Activated CD4-positive, alpha-beta T cell treated with anti-CD3 and anti-CD28 coated beads, Interleukin-2, amount 10 ng/mL, durations not matched to agents 7 days and 5 days (primary cell): ENCODE results near the gene TULP3. TPM values are rescaled to one million over a fixed set of nuclear protein-coding genes. Genes with fewer than 3 reads are reported as not detected.

Experiments used
- CTCF ChIA-PET: fragments of 350-600 bp; sonication (Branson Sonifier 250); formaldehyde crosslinking; loops from one replicate; lab custom pipeline; 2021; ENCODE audit warnings: antibody characterized with exemption; lab: Charles Lee
- POLR2A ChIA-PET: fragments of 350-600 bp; sonication (Branson Sonifier 250); formaldehyde crosslinking; loops from one replicate; lab custom pipeline; 2021; ENCODE audit warnings: antibody characterized with exemption; lab: Charles Lee
- DNase-seq: peaks from one replicate; pipeline ENCODE4 v3.0.0-alpha.2; 2020
- H3K27ac Mint-ChIP-seq: one replicate; pipeline ENCODE4 v1.8.0; 2021; ENCODE audit warnings: mild to moderate bottlenecking, moderate library complexity, mixed read lengths
- H3K27me3 Mint-ChIP-seq: one replicate; pipeline ENCODE4 v1.8.0; 2021; ENCODE audit warnings: mixed read lengths
- H3K36me3 Mint-ChIP-seq: one replicate; pipeline ENCODE4 v1.8.0; 2021; ENCODE audit warnings: low read depth, mixed read lengths
- H3K4me1 Mint-ChIP-seq: one replicate; pipeline ENCODE4 v1.8.0; 2021; ENCODE audit warnings: mixed read lengths
- H3K4me3 Mint-ChIP-seq: one replicate; pipeline ENCODE4 v1.8.0; 2021; ENCODE audit warnings: mild to moderate bottlenecking, moderate library complexity, mixed read lengths
- H3K9me3 Mint-ChIP-seq: one replicate; pipeline ENCODE4 v1.8.0; 2021; ENCODE audit warnings: mixed read lengths
- total RNA-seq, 2 experiments: library from RNA; stranded (reverse); gene quantifications; one replicate each; pipeline ENCODE4 v1.2.3, GENCODE V29; 2021

TULP3 gene, protein sequence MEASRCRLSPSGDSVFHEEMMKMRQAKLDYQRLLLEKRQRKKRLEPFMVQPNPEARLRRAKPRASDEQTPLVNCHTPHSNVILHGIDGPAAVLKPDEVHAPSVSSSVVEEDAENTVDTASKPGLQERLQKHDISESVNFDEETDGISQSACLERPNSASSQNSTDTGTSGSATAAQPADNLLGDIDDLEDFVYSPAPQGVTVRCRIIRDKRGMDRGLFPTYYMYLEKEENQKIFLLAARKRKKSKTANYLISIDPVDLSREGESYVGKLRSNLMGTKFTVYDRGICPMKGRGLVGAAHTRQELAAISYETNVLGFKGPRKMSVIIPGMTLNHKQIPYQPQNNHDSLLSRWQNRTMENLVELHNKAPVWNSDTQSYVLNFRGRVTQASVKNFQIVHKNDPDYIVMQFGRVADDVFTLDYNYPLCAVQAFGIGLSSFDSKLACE
- total RNA-seq = 1 to 10 TPM; 8.6 to 9.1 TPM

DNA sequence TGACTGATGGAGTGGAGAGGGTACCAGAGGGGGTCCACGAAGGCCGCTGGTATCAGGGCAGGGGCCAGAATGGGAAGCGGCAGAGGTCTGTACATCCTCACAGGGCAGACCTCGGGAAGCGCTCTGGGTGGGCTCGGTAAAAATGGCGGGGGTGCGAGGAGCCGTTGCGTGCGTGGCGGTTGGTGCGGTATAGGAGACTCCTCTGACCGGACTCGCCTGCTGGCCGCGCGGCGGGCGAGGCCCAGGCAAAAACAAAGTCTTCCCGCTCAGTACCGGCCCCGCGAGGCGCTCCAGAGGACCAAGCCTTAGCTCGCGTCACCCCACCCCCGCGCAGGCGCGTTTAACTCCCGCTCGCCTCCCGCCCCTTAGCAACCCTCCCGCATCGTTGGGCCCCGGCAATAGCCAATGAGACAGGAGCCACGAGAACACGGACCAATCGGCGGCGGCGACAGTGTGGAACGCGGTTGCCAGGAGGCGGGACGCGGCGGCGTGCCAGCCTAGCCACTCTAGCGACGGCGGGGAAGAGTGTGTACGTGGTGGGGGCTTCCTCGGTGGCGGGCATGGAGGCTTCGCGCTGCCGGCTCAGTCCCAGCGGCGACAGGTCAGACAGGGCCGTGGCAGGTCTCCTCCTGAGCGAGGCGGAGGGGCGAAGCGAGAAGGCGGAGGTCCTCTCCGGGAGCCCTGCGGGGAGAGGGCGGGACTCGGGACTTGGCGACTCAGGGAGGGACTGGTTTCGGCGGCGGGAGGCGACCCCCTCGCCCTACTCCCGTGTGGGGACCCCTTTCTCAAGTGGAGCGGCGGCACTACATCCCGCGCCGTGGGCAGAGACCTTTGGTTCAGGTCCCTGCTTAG is at the start of gene TULP3:
TULP3 (plus strand) TSS at position 504 of the 852 bp plus-strand sequence; CDS start at position 561, 57 bp downstream.
- DNase-seq = peak; percentile 98
- peak within 1 kb of the TSS; percentile 95 for H3K4me3 Mint-ChIP-seq
- peak within 1 kb of the TSS; percentile 87 for H3K27ac Mint-ChIP-seq
- H3K9me3 Mint-ChIP-seq = no peaks in the 10 kb centered on the region
- ChIA-PET POLR2A (interaction anchor here (1.4 kb wide), 1 partner anchor 14 kb away, joined by 4 read pairs; the partner anchor contains the start of genes FOXM1 and RHNO1), CTCF (interaction anchor here (0.6 to 2.6 kb wide), 3 partner anchors 32 to 81 kb away, joined by 3 to 10 read pairs (median 3); no protein-coding TSS in a partner anchor)
- peaks cover 41% of the 10 kb centered on the region for H3K4me1 Mint-ChIP-seq
- no peaks in the 10 kb centered on the region for H3K27me3 Mint-ChIP-seq
- peaks cover 25% of the 10 kb centered on the region for H3K36me3 Mint-ChIP-seq

- CTCF ChIA-PET = interaction anchor here (1.3 kb wide), 1 partner anchor 13 kb away, joined by 3 read pairs; no protein-coding TSS in a partner anchor
Observed at GRCh38 chr12:2841056-2841650, 49.5 kb upstream of the TULP3 start.

GRCh38 chr12:2842948-2843347 is 47.7 kb upstream of the TULP3 start:
- H3K9me3 Mint-ChIP-seq = no peaks in the 10 kb centered on the region
- H3K4me1 Mint-ChIP-seq = no peaks in the 10 kb centered on the region
- ChIA-PET CTCF (interaction anchor here (1.0 to 2.1 kb wide), 3 partner anchors 9 to 151 kb away, joined by 3 to 4 read pairs (median 3); partner anchors contain the start of gene NRIP2), POLR2A (no interaction called here)
- H3K4me3 Mint-ChIP-seq = no peak overlapping the region
- no peak overlapping the region for H3K27ac Mint-ChIP-seq
- no peak for DNase-seq
- peaks cover 1% of the 10 kb centered on the region for H3K36me3 Mint-ChIP-seq
- H3K27me3 Mint-ChIP-seq = no peaks in the 10 kb centered on the region

More at GRCh38 chr12:2841056-2841650, 49.5 kb upstream of the TULP3 start:
- no peaks in the 10 kb centered on the region for H3K27me3 Mint-ChIP-seq
- H3K4me3 Mint-ChIP-seq = no peak overlapping the region
- no peaks in the 10 kb centered on the region for H3K9me3 Mint-ChIP-seq
- no peaks in the 10 kb centered on the region for H3K36me3 Mint-ChIP-seq
- no peak overlapping the region for H3K27ac Mint-ChIP-seq
- H3K4me1 Mint-ChIP-seq = no peaks in the 10 kb centered on the region
- DNase-seq = no peak
- POLR2A ChIA-PET = no interaction called here

DNA sequence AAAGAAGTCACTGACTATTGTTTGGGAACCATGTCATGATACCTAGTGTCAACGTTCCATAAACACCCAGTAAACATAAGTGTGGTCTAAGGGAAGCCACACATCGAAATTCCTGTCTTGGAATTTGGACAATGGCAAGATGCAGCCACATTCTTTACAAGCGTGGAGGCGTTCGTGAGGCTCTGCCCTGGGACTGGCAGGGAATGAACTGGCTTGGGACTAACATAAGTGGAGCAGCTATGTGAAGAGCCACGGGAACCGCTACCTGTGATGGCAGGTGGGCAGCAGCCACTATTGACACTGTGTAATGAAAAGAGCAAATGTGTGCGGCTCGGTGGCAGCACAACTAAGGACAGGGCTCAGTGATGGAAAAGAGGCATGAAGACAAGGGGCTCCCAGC is 45.9 kb upstream of the TULP3 start:
- DNase-seq = no peak
- Mint-ChIP-seq H3K27me3 (no peaks in the 10 kb centered on the region), H3K4me3 (no peak overlapping the region), H3K36me3 (peaks cover 1% of the 10 kb centered on the region), H3K27ac (no peak overlapping the region), H3K4me1 (no peaks in the 10 kb centered on the region), H3K9me3 (no peaks in the 10 kb centered on the region)
- ChIA-PET CTCF (interaction anchor here (1.5 to 2.1 kb wide), 2 partner anchors 7 to 9 kb away, joined by 4 read pairs; no protein-coding TSS in a partner anchor), POLR2A (no interaction called here)

DNA sequence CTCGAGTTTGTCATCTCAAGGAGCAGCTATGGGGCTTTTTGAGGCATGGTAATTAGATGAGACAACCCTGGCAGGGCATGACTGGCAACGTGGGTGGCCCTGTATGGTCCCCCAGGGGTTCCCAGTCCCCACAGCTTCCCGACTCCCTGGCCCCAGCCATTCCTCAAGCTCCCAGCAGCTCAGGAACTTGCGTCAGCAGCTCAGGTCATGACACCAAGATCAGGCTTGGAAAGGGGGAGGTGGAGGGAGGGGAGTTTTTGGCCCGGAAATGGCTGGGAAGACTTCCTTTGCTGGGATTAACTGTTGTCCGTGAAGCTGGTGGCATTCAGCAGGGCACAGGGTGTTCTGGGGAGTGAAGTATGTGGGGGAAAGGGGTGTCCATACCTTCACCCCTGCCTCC is 45.4 kb upstream of the TULP3 start:
- H3K27me3 Mint-ChIP-seq = no peaks in the 10 kb centered on the region
- no peak overlapping the region for H3K4me3 Mint-ChIP-seq
- H3K27ac Mint-ChIP-seq = no peak overlapping the region
- no peak for DNase-seq
- peaks cover 1% of the 10 kb centered on the region for H3K36me3 Mint-ChIP-seq
- ChIA-PET POLR2A (no interaction called here), CTCF (interaction anchor here (1.5 kb wide), 1 partner anchor 9 kb away, joined by 4 read pairs; no protein-coding TSS in a partner anchor)
- H3K4me1 Mint-ChIP-seq = no peaks in the 10 kb centered on the region
- H3K9me3 Mint-ChIP-seq = no peaks in the 10 kb centered on the region

- no peaks in the 10 kb centered on the region for H3K9me3 Mint-ChIP-seq
- no peak for DNase-seq
- H3K27ac Mint-ChIP-seq = no peak overlapping the region
- peaks cover 1% of the 10 kb centered on the region for H3K36me3 Mint-ChIP-seq
- H3K4me1 Mint-ChIP-seq = peaks cover 2% of the 10 kb centered on the region
- H3K4me3 Mint-ChIP-seq = no peak overlapping the region
- POLR2A ChIA-PET = no interaction called here
- no peaks in the 10 kb centered on the region for H3K27me3 Mint-ChIP-seq
- CTCF ChIA-PET = interaction anchor here (0.6 to 1.1 kb wide), 2 partner anchors 8 to 1820 kb away, joined by 4 read pairs; no protein-coding TSS in a partner anchor
Observed at GRCh38 chr12:2851931-2852330, 38.8 kb upstream of the TULP3 start.

DNA sequence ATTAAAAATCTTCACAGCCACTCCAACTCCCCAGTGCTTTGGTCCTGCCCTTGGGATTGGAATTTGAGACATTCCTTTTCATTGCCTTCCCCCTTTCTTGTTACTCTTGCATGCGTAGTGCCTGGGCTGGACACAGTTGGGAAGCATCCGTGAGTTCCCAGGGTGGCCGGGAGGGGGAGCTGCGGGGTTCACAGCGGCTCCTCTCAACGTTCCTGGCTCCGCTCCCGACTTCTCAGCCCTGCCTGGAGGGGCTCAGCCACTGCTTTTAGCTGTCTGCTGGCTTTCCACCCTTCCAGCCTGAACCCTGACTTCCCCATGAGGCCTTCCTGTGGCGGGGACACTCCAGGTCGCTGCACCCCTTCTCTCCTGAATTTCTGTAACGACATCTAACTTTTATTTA is 37.1 kb upstream of the TULP3 start:
- peak; percentile 48 for DNase-seq
- H3K27me3 Mint-ChIP-seq = no peaks in the 10 kb centered on the region
- no peaks in the 10 kb centered on the region for H3K9me3 Mint-ChIP-seq
- H3K36me3 Mint-ChIP-seq = peaks cover 5% of the 10 kb centered on the region
- CTCF ChIA-PET = interaction anchor here (0.7 to 3.2 kb wide), 8 partner anchors 8 to 224 kb away, joined by 3 to 7 read pairs (median 4); no protein-coding TSS in a partner anchor
- peaks cover 2% of the 10 kb centered on the region for H3K4me1 Mint-ChIP-seq
- POLR2A ChIA-PET = no interaction called here
- no peak overlapping the region for H3K4me3 Mint-ChIP-seq
- no peak overlapping the region for H3K27ac Mint-ChIP-seq

- ChIA-PET CTCF (interaction anchor here (1.1 to 3.2 kb wide), 5 partner anchors 10 to 178 kb away, joined by 3 to 7 read pairs (median 4); no protein-coding TSS in a partner anchor), POLR2A (no interaction called here)
- peaks cover 2% of the 10 kb centered on the region for H3K4me1 Mint-ChIP-seq
- H3K9me3 Mint-ChIP-seq = no peaks in the 10 kb centered on the region
- no peak overlapping the region for H3K27ac Mint-ChIP-seq
- H3K4me3 Mint-ChIP-seq = no peak overlapping the region
- no peak for DNase-seq
- H3K27me3 Mint-ChIP-seq = no peaks in the 10 kb centered on the region
- peaks cover 16% of the 10 kb centered on the region for H3K36me3 Mint-ChIP-seq
Observed at GRCh38 chr12:2854669-2855453, 35.8 kb upstream of the TULP3 start.

GRCh38 chr12:2855546-2855945 is 35.1 kb upstream of the TULP3 start:
- CTCF ChIA-PET = interaction anchor here (3.2 kb wide), 1 partner anchor 89 kb away, joined by 7 read pairs; no protein-coding TSS in a partner anchor
- H3K27ac Mint-ChIP-seq = no peak overlapping the region
- H3K4me1 Mint-ChIP-seq = peaks cover 2% of the 10 kb centered on the region
- DNase-seq = no peak
- no peaks in the 10 kb centered on the region for H3K9me3 Mint-ChIP-seq
- POLR2A ChIA-PET = no interaction called here
- peaks cover 22% of the 10 kb centered on the region for H3K36me3 Mint-ChIP-seq
- H3K27me3 Mint-ChIP-seq = no peaks in the 10 kb centered on the region
- H3K4me3 Mint-ChIP-seq = no peak overlapping the region

DNA sequence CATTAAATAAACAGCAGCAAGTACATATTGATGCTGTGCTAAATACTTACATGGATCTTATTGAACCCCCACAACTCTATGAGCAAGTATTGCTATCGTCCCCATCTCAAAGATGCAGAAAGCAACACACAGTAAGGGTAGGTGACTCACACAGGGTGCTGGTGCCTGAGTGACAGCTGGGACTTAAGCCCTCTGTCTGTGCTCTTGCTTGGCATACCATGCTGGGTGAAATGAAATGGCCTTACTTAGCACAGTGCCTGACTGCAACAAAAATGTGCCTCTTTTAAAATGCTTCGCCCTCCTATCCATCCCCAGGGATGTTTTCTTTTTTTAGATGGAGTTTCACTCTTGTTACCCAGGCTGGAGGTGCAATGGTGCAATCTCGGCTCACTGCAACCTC is 34.6 kb upstream of the TULP3 start:
- H3K27ac Mint-ChIP-seq = no peak overlapping the region
- no peaks in the 10 kb centered on the region for H3K27me3 Mint-ChIP-seq
- POLR2A ChIA-PET = no interaction called here
- H3K4me3 Mint-ChIP-seq = no peak overlapping the region
- H3K36me3 Mint-ChIP-seq = peaks cover 23% of the 10 kb centered on the region
- no peaks in the 10 kb centered on the region for H3K9me3 Mint-ChIP-seq
- CTCF ChIA-PET = interaction anchor here (0.6 kb wide), 1 partner anchor 19 kb away, joined by 6 read pairs; no protein-coding TSS in a partner anchor
- DNase-seq = no peak
- H3K4me1 Mint-ChIP-seq = peaks cover 2% of the 10 kb centered on the region

GRCh38 chr12:2857021-2857431 is 33.7 kb upstream of the TULP3 start, which contains the start of gene TEX52:
Gene TEX52, minus strand, starts transcription at chr12:2857039. Its CDS starts 13 bp downstream, at chr12:2857026.
- Mint-ChIP-seq H3K9me3 (no peaks in the 10 kb centered on the region), H3K27me3 (no peaks in the 10 kb centered on the region), H3K4me1 (peaks cover 2% of the 10 kb centered on the region), H3K4me3 (no peak within 1 kb of the TSS), H3K27ac (peak within 1 kb of the TSS; percentile 31), H3K36me3 (peaks cover 29% of the 10 kb centered on the region)
- DNase-seq = no peak
- ChIA-PET POLR2A (no interaction called here), CTCF (interaction anchor here (1.3 kb wide), 2 partner anchors 11 to 44 kb away, joined by 3 to 9 read pairs; partner anchors contain the start of gene ITFG2)
